DMS153 treated with DMSO at 0.1 percent for 48 hours (cell line): ENCODE measurements around the gene SGCG.
"Not testable (repeated sequence)": the region's sequence is repeated elsewhere in the genome, so short reads cannot be mapped to it uniquely, and the experiment has no call there.

Experiments
- DNase-seq: peaks from one replicate; lab custom pipeline; 2025; ENCODE audit not compliant: unreplicated experiment; lab: John Stamatoyannopoulos, UW

SGCG gene, protein sequence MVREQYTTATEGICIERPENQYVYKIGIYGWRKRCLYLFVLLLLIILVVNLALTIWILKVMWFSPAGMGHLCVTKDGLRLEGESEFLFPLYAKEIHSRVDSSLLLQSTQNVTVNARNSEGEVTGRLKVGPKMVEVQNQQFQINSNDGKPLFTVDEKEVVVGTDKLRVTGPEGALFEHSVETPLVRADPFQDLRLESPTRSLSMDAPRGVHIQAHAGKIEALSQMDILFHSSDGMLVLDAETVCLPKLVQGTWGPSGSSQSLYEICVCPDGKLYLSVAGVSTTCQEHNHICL

DNA sequence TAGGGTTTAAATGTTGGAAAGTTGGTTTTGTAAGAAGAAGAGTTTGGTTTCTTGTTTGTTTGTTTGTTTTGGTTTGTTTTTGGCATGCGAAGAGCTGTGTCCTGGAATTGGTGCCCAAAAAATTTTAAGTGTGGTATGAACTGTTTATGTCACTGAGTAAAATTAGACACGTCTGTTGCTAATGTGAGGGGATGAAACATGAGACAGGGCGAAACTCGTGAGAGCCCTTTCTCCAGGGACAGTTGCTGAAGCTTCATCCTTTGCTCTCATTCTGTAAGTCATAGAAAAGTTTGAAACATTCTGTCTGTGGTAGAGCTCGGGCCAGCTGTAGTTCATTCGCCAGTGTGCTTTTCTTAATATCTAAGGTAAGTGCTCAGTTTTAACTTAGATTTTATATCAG is at the start of gene SGCG:
Gene SGCG (plus strand): TSS at position 269 of the 400 bp plus-strand sequence. CDS start 22,716 bp downstream, outside the sequence.
- DNase-seq = no peak

DNA sequence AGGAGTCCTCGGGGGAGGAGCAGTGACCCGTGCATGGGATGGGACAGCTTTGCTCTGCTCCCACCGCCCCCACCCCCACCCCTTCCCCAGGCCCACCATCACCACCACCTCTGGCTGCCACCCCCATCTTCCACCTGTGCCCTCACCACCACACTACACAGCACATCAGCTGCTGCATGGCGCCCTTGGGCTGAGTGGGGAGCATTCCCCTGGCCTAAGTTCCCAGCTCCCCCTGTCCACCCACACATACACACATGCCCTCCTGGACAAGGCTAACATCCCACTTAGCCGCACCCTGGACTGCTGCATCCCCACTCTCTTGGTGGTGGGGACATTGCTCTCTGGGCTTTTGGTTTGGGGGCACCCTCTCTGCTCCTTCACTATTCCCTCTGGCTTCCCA is 46.2 kb upstream of the SGCG start:
- no peak for DNase-seq

DNA sequence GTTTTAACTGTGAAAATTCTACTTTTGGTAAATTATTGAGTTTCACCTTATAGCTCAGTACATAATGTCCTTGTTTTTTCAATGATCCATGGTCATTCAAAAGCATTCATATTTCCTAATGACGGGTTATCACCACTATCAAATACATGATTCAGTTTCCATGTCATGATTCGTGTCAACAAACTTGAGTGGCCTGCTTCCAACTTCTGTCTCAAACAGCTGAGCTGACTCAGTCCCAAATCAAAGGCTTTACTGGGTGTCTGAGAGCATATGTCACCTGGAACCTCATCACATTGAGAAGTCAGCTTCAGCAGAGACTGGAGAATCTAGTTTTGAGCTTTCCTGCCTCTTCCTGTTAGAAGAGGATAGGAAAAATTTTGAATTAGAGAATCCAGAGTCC is 40.3 kb upstream of the SGCG start:
- no peak for DNase-seq

DNA sequence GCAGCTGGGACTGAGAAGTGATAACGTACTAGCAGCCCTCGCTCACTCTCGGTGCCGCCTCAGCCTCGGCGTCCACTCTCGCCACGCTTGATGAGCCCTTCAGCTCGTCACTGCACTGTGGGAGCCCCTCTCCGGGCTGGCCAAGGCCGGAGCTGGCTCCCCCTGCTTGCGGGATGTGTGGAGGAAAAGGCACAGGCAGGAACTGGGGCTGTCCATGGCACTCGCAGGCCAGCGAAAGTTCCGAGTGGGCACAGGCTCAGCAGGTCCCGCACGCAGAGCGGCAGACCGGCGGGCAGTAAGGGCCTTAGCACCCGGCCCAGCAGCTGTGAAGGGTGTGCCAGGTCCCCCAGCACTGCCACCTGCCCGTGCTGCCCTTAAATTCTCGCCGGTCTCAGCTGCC is 38.8 kb upstream of the SGCG start:
- DNase-seq = no peak

DNA sequence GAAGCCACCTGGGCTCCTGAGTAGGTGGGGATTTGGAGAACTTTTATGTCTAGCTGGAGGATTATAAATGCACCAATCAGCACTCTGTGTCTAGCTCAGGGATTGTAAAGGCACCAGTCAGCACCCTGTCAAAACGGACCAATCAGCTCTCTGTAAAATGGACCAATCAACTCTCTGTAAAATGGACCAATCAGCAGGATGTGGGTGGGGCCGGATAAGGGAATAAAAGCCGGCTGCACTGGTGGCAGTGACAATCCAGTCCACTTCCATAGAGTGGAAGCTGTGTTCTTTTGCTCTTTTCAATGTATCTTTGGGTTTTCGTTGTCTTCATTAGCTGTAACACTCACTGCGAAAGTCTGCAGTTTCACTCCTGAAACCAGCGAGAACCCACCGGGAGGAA is 38.2 kb upstream of the SGCG start:
- not testable (repeated sequence) for DNase-seq

DNA sequence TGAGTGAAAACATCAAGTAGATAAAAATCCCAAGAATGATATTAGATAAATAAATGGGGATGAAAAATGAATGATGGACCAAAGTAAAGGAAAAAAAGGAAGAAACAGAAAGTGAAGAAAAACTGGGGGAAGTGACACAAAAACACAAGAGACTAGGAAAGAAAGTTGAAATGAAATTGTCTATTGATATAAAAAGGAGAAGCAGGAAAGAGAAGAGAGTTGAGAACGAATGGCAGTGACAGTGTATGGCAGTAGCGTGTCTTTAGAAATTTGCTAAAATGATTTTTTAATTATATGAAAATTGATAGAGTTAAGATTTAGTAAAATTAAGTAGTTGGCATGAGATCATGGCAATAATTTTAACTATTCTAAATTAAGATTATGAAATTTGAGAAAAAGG is 36.3 kb upstream of the SGCG start:
- no peak for DNase-seq

DNA sequence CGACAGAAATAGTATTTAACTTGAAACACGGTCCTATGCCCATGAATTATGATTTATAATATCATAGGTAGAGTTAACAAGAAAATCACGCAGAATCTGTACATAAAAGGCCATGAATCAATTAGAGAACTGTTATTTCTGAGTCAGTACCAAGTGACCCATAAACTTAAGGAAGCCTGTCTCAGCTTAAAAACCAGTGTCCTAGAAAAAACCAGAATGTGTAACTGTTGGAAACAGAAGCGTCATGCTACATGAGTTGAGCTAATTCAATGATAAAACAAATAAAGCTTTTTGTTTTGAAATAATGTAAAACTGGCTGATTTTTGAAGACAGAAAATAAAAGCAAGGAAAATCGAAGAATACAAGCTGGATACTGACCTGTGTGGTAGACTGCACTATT is 34.8 kb upstream of the SGCG start:
- DNase-seq = no peak

DNA sequence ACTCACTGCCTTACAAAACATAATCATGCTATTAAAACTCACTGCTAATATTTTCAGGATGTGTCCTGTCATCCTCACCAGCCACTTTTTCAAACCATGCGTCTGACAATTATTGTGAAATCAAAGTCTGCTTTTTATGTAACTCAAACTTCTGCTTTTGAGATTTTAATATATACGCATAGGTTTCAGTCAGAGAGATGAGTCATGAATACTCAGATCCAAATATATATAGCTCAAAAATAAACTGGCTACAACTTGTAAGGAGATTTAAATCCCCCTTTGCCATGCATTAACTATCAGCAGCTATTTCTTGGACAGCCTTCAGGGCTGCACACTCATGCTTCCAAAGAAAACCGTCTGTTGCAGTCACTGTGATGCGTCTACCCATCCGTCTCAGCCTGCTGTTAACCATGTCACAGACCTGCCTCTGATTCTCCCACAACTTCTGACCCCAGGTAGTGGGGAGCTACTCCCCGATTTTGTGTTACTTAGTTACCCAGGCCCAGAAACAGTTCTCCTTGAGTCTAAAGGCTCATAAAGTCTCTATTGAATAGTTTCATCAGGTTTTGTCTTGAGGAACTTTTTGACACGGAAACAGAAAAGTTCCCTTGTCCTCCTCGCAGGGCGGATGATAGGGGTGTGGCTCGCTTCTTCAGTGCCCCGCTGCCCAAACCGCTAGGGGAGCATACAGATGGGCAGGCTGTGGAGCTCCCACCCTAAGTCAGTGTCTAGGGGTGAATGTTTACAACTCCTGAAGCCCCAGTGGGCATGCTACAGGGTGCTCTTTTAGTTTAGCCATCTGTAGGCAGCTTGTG is 33.8 kb upstream of the SGCG start:
- no peak for DNase-seq

DNA sequence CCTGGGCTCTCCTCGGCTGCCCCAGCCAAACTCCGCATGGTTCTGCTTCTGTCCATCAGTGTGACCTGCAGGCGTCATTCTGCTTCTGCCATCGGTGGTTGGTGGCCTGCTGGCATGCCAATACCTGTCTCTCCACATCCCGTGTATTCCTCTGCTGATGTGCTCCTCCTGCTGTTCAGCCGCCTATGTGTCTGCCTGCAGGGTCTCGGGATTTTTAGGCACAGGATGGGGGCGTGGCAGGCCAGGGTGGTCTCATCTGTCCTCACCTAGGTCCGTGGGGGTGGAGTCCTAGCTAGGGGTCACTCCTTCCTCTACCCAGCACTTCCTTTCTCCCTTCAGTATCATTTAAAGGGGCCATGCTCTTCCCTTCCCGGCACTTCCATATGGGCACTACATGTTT is 33.0 kb upstream of the SGCG start:
- DNase-seq = no peak

DNA sequence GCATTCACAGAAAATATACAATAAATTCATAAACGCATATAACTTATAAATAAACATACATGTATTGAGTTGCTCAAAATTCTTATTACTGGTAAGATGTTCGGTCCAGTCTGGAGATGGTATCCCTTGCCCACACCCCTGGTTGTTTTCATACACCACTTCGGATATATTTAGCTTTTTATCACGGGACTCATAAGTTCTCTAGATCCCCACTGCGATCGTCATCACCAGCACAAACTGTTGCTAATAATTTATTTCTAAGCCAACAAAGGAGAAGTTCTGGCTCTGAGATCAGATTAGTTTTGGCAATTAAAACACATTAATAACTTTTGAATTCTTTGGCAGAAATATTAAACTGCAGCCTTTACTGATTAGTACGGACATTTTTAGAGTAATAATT is 23.0 kb upstream of the SGCG start:
- DNase-seq = no peak

DNA sequence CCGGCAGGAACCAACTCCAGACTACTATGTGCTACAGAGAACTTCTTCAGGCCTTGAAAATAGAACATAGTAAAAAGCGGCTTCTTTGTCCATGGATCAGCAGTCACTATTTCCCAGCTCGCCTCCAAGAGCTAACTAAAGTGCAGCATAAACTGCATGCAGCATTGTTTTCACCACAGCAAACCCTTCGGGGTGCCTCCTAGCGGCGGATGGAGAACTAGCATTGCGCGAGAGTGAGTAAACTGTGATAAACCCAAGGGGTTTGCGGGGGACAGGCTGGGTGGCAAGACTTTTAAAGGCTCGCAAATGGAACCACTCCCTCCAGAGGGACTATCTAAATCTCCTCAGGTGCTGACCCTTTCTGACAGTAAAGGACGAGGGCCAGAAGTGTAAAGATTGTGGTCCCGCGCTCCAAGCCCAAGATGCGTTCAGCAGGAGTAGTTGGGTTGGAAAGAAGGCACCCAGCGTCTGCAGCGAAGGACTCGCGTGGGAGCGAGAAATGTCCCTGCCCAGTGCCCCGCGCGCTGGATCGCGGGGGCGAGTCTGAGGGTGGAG is 21.5 kb upstream of the SGCG start:
- no peak for DNase-seq

DNA sequence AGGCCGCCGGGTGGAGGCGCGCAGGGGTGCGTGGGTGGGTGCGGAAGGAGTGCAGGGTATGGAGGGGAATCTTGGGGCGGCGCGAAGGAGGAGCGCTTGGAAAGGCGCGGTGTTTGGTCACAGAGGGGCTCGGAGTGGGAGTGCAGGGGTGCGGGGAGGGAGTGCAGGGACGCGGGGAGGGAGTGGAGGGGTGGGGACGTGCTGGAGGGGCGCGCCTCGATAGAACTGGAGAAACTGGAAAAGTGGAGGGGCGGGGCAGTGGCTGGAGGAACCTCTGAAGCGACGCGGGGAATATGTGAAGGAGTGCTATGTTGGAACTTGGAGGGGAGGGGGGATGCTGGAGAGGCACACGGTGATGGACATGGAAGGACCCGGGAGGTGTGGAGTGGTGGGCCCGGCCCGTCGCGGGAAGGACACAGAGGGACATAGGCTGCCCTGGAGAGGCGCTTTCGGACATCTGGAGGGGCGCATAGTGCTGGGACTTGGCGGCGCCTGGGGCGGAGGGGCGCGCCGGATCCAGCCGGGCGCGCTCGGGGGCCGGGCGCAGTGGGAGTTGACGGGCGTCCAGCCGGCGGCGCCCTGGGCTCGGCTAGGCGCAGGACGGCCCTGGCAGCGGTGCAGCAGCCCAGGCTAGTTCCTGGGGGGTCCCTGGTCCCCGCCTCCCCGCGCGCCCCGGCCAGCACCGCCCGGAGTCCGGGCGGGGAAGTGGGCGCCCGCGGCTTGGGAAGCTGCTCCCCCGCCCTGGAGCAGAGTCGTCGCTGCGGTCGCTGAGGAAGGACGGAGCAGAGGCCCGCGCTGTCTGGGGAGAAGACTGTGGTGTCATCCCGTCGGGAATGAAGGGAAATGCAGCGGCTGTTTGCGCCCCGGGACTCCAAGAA is 20.8 kb upstream of the SGCG start:
- DNase-seq = no peak

DNA sequence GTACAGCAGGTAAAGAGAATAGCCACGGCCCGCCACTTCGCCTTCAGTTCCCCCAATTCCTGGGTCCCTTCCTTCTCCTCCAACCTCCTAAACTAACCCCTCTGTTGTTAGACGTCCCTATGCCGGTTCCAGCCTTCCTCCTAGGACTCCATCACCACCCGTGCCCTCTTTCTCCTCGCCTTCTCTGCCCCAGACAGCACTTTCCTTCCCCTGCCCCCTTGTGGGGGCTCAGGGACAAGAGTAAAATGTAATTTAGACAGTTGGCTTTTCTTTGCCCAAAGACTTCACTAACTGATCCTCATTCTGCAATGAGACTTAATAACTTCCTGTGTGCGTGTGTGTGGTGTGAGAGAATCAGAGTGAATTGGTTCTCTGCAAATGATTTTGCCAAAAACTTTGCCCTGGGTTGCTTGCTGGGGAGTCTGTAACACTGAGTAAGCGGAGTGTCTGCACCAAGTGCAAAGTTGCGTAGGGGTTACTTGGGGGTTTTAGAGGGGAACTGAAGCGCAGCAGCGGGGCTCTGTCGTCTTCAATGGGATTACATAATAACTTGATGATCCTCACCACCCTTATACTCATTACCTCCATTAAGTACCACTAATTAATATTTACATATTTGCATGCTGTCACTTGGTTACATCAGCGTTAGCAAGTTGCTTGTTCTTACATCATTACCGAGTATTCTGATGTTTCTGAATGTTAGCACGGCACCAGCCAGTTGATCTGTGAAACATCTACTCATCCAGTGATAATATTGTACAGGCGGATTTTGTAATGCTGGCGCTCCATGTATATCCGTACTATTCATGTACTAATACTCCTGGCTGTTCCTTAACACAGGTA is 19.9 kb upstream of the SGCG start:
- DNase-seq = no peak

DNA sequence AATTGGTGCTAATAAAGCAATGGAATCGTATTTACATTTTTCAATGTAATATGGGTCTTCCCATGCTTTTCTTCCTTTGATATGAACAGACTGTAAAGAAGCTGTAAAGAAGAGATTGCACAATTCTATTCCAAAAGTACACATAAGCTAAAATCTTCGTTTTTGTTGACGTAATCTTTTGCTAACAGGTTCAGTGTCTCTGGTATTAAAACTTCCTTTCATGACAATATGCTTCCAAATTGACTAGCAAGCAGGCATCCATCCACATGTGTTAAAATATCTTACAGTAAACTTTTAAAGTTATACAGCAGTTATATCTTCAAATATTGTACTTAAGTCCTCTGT is 19.3 kb upstream of the SGCG start:
- no peak for DNase-seq

DNA sequence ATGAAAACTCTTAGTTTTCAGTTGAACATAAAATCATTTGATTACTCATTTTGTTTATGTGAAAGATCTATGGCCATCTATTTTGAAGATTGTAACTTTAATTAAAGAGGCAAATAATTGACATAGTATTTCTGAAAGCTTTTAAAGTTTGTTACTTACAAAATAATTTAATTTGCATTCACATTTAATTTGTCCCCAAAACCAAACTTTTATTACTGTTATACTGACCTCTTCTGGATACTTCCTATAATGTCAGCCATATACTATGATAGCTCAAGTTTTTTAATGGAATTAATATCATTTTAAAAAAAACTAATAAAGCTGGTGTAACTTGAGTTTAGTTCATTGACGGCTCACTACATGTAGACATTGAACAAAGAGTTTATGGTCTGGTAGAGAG is 4.9 kb upstream of the SGCG start:
- DNase-seq = no peak

DNA sequence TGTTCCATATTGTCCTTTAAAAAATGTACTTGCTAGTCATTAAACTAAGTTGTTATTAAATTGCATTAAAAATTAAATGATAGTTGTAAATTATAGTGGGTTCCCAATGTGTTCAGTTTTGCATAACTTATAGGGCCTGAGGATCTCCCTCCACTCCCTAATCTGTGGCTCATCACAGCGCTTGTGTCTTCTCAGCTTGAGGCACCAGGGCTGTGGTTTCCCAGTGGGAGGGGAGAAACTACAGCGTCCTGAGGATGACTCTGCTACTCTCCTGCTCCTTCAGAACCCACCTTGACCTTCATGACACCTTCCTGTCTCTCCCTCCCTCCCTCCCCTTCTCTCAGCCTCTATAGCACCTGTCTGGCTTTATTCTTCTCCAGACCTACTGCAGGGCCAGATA is 1.4 kb downstream of the SGCG start:
- DNase-seq = no peak

DNA sequence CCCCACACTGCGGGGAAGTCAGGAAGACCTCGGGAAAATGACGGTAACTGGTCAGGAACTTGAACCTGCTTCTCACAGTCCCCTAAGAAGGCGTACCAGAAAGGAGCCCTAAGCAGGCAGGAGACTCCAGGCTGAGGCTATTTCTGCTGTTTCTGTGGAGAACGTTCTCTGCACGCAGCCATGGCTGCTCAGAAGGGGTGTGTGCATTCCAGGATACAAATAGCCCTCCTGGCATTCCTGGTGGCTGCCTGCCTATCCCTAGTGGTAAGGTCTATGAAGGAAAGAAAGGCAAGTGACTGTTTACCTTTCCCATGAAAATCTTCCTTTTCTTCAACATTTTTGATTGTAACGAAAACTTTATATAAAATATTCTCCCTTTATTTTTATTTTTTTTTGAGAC is 2.5 kb downstream of the SGCG start:
- DNase-seq = no peak

DNA sequence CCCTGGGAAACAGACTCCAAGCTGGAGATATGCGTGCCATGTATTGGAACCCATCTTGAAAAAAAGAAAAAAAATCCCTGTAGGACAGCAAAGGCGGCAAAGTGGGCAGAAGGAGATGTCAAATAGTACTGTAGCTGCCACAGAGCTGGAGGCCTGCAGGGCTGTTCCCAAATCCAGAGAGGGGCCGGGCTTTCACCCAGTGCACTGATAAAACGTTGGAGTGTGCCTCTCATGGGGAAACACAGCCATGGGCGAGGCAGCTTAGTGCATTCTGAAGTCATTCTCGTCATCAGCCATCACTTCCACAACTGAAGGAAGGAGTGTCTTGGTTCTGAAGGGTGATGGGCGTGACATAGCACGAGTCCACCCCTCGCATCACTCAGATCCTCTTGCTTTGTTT is 4.8 kb downstream of the SGCG start:
- DNase-seq = no peak

DNA sequence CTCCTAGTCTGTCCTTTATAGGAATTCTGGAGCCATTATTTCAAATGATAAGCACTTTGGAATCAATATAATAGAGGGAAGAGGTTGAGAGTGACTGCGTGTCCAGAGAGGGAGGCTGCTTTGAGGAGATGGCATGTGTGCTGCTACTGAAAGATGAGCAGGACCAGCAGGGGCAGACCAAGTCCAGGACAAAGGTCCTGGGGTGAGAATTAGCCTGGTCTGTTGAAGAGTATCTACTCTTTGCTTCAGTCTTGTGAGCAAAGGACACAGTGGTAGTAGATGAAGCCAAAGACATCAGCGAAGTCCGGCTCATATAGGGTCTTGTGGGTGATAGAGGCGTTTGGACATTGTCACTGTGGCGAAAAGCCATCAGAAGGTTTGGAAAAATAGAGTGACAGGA is 21.1 kb downstream of the SGCG start:
- DNase-seq = no peak

DNA sequence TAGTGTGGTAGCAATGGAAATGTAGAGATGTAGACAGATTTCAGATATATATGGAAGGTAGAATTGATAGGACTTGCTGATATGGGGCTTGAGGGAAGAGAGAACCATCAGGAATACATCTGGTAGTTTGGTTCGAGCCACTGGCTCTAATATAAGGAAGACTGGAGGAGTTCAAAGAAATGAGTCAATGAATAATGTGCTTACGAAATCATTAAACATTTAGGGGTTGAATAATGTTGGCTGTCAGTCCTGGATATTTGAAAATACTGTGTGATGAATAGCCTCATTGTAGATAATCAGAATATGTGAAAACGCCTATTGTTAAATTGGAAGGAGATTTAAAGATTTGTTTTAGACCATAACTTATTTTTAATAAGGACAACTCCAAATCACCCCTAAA is 21.6 kb downstream of the SGCG start:
- DNase-seq = no peak

DNA sequence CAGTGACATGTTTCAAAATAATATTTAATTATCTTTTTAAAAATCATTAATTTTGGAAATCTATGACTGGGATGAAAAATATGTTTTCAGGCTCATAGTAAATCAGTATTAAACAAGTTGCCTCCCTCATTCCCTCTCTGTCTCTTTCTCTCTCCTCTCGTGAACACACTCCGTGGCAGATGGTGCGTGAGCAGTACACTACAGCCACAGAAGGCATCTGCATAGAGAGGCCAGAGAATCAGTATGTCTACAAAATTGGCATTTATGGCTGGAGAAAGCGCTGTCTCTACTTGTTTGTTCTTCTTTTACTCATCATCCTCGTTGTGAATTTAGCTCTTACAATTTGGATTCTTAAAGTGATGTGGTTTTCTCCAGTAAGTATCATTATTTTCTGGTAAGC is 22.7 kb downstream of the SGCG start:
- DNase-seq = no peak
